HK-2 (cell line): ENCODE data around the gene HOXD9.

Experiments used
- DNase-seq: peaks from one replicate; pipeline ENCODE4 v3.0.0-alpha.2; 2018; ENCODE audit not compliant: unreplicated experiment

The HOXD9 gene

GRCh38 chr2:176152350-176153181, 30.0 kb downstream of the HOXD9 start:
- DNase-seq, result peak; percentile 55

- DNase-seq, result no peak
Measured at GRCh38 chr2:176154576-176155252, 32.2 kb downstream of the HOXD9 start.

- no peak for DNase-seq
Measured at GRCh38 chr2:176155356-176156044, 33.0 kb downstream of the HOXD9 start.

- DNase-seq, result no peak
Measured at GRCh38 chr2:176156301-176156806, 33.8 kb downstream of the HOXD9 start.

GRCh38 chr2:176156807-176157498, 34.4 kb downstream of the HOXD9 start, which contains the start of gene HOXD3:
Gene HOXD3 (plus strand): TSS chr2:176157307. CDS start chr2:176169115, 11,808 bp downstream.
- no peak for DNase-seq

GRCh38 chr2:176157499-176158185, 35.1 kb downstream of the HOXD9 start:
- no peak for DNase-seq

- no peak for DNase-seq
Measured at GRCh38 chr2:176158186-176158591, 35.7 kb downstream of the HOXD9 start.

- DNase-seq, result no peak
Measured at GRCh38 chr2:176158855-176159662, 36.5 kb downstream of the HOXD9 start.

- no peak for DNase-seq
Measured at GRCh38 chr2:176159663-176160250, 37.2 kb downstream of the HOXD9 start.

GRCh38 chr2:176160251-176160985, 37.9 kb downstream of the HOXD9 start:
- DNase-seq, result no peak

GRCh38 chr2:176160986-176161824, 38.7 kb downstream of the HOXD9 start:
- DNase-seq, result no peak

GRCh38 chr2:176161825-176162626, 39.5 kb downstream of the HOXD9 start:
- DNase-seq, result no peak

GRCh38 chr2:176162911-176163671, 40.6 kb downstream of the HOXD9 start:
- no peak for DNase-seq

- DNase-seq, result no peak
Measured at GRCh38 chr2:176163672-176164056, 41.1 kb downstream of the HOXD9 start.

GRCh38 chr2:176164201-176164600, 41.7 kb downstream of the HOXD9 start:
- no peak for DNase-seq

GRCh38 chr2:176164611-176165369, 42.3 kb downstream of the HOXD9 start:
- no peak for DNase-seq
